PC-9 (cell line): ENCODE results near the gene MAP1LC3B2. TPM values are rescaled to one million over a fixed set of nuclear protein-coding genes. Genes with fewer than 3 reads are reported as not detected.
A peak's percentile ranks its signal among the peaks of the same experiment; 100 is the strongest.

Experiments used
- BruUV-seq: library from RNA; stranded (reverse); fragments of 400-500 nt; replicated peaks from 2 replicates; lab custom pipeline; 2021; lab: Mats Ljungman, UMichigan
- CTCF ChIA-PET: fragments of 300-600 bp; sonication (Branson Sonifier 250); formaldehyde crosslinking; loops from one replicate; lab custom pipeline; 2022; ENCODE audit warnings: antibody characterized with exemption; lab: Charles Lee
- POLR2A ChIA-PET: fragments of 300-600 bp; sonication (Branson Sonifier 250); formaldehyde crosslinking; loops from one replicate; lab custom pipeline; 2022; ENCODE audit warnings: antibody characterized with exemption; ENCODE audit not compliant: unreplicated experiment; lab: Charles Lee
- DNase-seq, 2 experiments: peaks; one replicate each; pipeline versions ENCODE4 v3.0.0 to v3.0.0-alpha.2; 2015 to 2022; ENCODE audit warnings: mixed read lengths in 1 of 2
- H2AFZ ChIP-seq: fragments of 200-600 bp; sonication (generic); 2 replicates; pipeline ENCODE4 v1.8.1; 2017; ENCODE audit warnings: antibody characterized with exemption
- H3F3A ChIP-seq: fragments of 200-600 bp; sonication (generic); 2 replicates; pipeline ENCODE4 v1.8.1; 2017; ENCODE audit warnings: antibody characterized with exemption, mild to moderate bottlenecking, low read depth; ENCODE audit not compliant: insufficient read depth
- H3K27ac ChIP-seq: fragments of 200-600 bp; sonication (generic); 2 replicates; pipeline ENCODE4 v1.6.1; 2016; ENCODE audit warnings: mixed run types
- H3K27me3 ChIP-seq: fragments of 200-600 bp; sonication (generic); 2 replicates; pipeline ENCODE4 v1.6.1; 2016; ENCODE audit warnings: low read depth, mixed run types; ENCODE audit not compliant: insufficient read depth
- H3K36me3 ChIP-seq: fragments of 200-600 bp; sonication (generic); 2 replicates; pipeline ENCODE4 v1.6.1; 2016; ENCODE audit warnings: low read depth, mixed run types
- H3K4me1 ChIP-seq: fragments of 200-600 bp; sonication (generic); replicated peaks from 2 replicates; pipeline ENCODE4 v1.6.1; 2016; ENCODE audit warnings: mixed run types; ENCODE audit not compliant: insufficient read depth
- H3K4me2 ChIP-seq: fragments of 200-600 bp; sonication (generic); 2 replicates; pipeline ENCODE4 v1.6.1; 2017; ENCODE audit warnings: mixed run types
- H3K4me3 ChIP-seq: fragments of 200-600 bp; sonication (generic); 2 replicates; pipeline ENCODE4 v1.6.1; 2016; ENCODE audit warnings: mixed run types
- H3K79me2 ChIP-seq: fragments of 200-600 bp; sonication (generic); 2 replicates; pipeline ENCODE4 v1.6.1; 2017; ENCODE audit warnings: low read depth, mixed run types
- H3K9me2 ChIP-seq: fragments of 200-600 bp; sonication (generic); 2 replicates; pipeline ENCODE4 v1.8.1; 2017; ENCODE audit warnings: mild to moderate bottlenecking; ENCODE audit not compliant: insufficient read depth
- H3K9me3 ChIP-seq: fragments of 200-600 bp; sonication (generic); 2 replicates; pipeline ENCODE4 v1.8.1; 2016; ENCODE audit warnings: low read depth; ENCODE audit not compliant: insufficient read depth
- H4K20me1 ChIP-seq: fragments of 200-600 bp; sonication (generic); 2 replicates; pipeline ENCODE4 v1.8.1; 2017; ENCODE audit not compliant: insufficient read depth
- EZH2 ChIP-seq: fragments of 200-600 bp; sonication (generic); IDR thresholded peaks from 2 replicates; pipeline ENCODE4 v1.8.0; 2017; ENCODE audit warnings: antibody characterized with exemption, low read depth
- intact Hi-C: fragments of 100-400 bp; cut with micrococcal nuclease; formaldehyde crosslinking; loops from one replicate; pipeline ENCODE4 v1.10.0; 2022; ENCODE audit not compliant: unreplicated experiment
- total RNA-seq: library from RNA; stranded (reverse); gene quantifications from 2 replicates; pipeline ENCODE4 v1.2.3, GENCODE V29; 2021
- TF ChIP-seq, protein P1 (sequence below): fragments of 200-600 bp; sonication (generic); conservative IDR thresholded peaks from 2 replicates; pipeline ENCODE4 v1.6.1; 2017; ENCODE audit warnings: mixed run types, antibody characterized with exemption, mild to moderate bottlenecking, moderate library complexity

Gene MAP1LC3B2
- total RNA-seq, 1 experiment from 2014 or later, result 1.4 TPM

DNA sequence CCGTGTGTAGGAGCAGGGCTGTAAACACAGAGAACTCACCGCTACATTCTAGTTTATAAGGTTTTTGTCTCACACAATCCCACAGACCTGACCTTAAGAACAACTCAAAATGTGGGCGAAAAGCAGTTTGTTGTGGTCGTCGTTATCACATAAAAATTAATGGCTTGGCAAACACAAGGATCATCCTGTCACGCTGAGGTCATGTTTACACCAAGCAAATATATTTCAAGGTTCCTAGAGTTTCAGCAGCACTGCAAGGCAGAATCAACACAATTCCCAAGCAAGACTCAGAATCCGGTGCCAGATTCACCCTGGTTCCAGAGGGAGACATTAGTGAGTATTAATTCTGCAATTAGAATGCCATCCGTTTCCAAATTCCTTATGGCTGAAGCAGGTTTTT lies 30.1 kb upstream of the MAP1LC3B2 start:
- POLR2A ChIA-PET, result no interaction called here
- DNase-seq, result peak in 1 of 2 experiments; percentile 90
- Histone ChIP-seq H3K27ac (peak overlapping the region; percentile 50), H3F3A (peaks cover 12% of the 10 kb centered on the region; the same call in 1 of the 2 replicates), H2AFZ (no peak overlapping the region), H3K4me1 (peaks cover 40% of the 10 kb centered on the region), H3K79me2 (no peaks in the 10 kb centered on the region), H4K20me1 (no peaks in the 10 kb centered on the region), H3K36me3 (no peaks in the 10 kb centered on the region), H3K4me2 (peak overlapping the region; percentile 58), H3K9me3 (peaks cover 4% of the 10 kb centered on the region; the same call in 1 of the 2 replicates), H3K9me2 (no peaks in the 10 kb centered on the region), H3K4me3 (no peak overlapping the region), H3K27me3 (no peaks in the 10 kb centered on the region)
- CTCF ChIA-PET, result interaction anchor here (0.6 kb wide), 1 partner anchor 388 kb away, joined by 4 read pairs; no protein-coding TSS in a partner anchor
- intact Hi-C loops, result loop anchor here (1.0 to 5.0 kb wide), 3 partner anchors 30 to 252 kb away; partner anchors contain the start of genes MAP1LC3B2 and MED13L
- BruUV-seq, result no TSS peak
- TF ChIP-seq, protein P1, sequence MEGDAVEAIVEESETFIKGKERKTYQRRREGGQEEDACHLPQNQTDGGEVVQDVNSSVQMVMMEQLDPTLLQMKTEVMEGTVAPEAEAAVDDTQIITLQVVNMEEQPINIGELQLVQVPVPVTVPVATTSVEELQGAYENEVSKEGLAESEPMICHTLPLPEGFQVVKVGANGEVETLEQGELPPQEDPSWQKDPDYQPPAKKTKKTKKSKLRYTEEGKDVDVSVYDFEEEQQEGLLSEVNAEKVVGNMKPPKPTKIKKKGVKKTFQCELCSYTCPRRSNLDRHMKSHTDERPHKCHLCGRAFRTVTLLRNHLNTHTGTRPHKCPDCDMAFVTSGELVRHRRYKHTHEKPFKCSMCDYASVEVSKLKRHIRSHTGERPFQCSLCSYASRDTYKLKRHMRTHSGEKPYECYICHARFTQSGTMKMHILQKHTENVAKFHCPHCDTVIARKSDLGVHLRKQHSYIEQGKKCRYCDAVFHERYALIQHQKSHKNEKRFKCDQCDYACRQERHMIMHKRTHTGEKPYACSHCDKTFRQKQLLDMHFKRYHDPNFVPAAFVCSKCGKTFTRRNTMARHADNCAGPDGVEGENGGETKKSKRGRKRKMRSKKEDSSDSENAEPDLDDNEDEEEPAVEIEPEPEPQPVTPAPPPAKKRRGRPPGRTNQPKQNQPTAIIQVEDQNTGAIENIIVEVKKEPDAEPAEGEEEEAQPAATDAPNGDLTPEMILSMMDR, result no peak

DNA sequence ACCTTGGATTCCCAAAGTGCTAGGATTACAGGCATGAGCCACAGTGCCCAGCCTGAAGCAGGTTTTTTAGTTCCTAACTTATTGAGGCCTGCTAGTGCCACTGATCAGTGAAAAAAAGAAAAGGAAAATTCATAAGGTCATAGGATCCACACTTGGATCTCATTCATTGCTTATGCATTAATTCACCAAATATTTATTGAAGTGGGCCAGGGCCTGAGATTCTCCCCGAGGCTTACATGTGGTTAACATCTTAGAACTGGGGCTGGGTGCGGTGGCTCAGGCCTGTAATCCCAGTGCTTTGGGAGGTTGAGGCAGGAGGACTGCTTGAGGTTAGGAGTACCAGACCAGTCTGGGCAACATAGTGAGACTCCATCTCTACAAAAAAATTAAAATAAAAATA lies 29.5 kb upstream of the MAP1LC3B2 start:
- no TSS peak for BruUV-seq
- POLR2A ChIA-PET, result no interaction called here
- peak overlapping the region; percentile 58 for H3K4me2 ChIP-seq
- H3K27me3 ChIP-seq, result no peaks in the 10 kb centered on the region
- CTCF ChIA-PET, result no interaction called here
- peaks cover 45% of the 10 kb centered on the region for H3K4me1 ChIP-seq
- no peak overlapping the region for H2AFZ ChIP-seq
- no peaks in the 10 kb centered on the region for H3K36me3 ChIP-seq
- no peak for TF ChIP-seq EZH2
- TF ChIP-seq, protein P1, result no peak
- H3F3A ChIP-seq, result peaks cover 12% of the 10 kb centered on the region; the same call in 1 of the 2 replicates
- no peak overlapping the region for H3K4me3 ChIP-seq
- H3K9me3 ChIP-seq, result peaks cover 4% of the 10 kb centered on the region; the same call in 1 of the 2 replicates
- H3K79me2 ChIP-seq, result no peaks in the 10 kb centered on the region
- intact Hi-C loops, result loop anchor here (1.0 to 5.0 kb wide), 3 partner anchors 30 to 253 kb away; partner anchors contain the start of genes MAP1LC3B2 and MED13L
- peak overlapping the region; percentile 50; the same call in 1 of the 2 replicates for H3K27ac ChIP-seq
- no peaks in the 10 kb centered on the region for H3K9me2 ChIP-seq
- no peak for DNase-seq
- H4K20me1 ChIP-seq, result no peaks in the 10 kb centered on the region

GRCh38 chr12:116532428-116532827 lies 26.8 kb upstream of the MAP1LC3B2 start:
- CTCF ChIA-PET, result interaction anchor here (0.6 kb wide), 1 partner anchor 517 kb away, joined by 7 read pairs; no protein-coding TSS in a partner anchor
- no peaks in the 10 kb centered on the region for H4K20me1 ChIP-seq
- H3K36me3 ChIP-seq, result no peaks in the 10 kb centered on the region
- peaks cover 12% of the 10 kb centered on the region; the same call in 1 of the 2 replicates for H3F3A ChIP-seq
- no peak for DNase-seq
- H3K4me1 ChIP-seq, result peaks cover 30% of the 10 kb centered on the region
- H3K79me2 ChIP-seq, result no peaks in the 10 kb centered on the region
- intact Hi-C loops, result loop anchor here (2.0 kb wide), 1 partner anchor 106 kb away; no protein-coding TSS in a partner anchor
- H3K4me2 ChIP-seq, result peak overlapping the region; percentile 82
- H3K27ac ChIP-seq, result no peak overlapping the region
- no peaks in the 10 kb centered on the region for H3K9me2 ChIP-seq
- TF ChIP-seq, protein P1, result no peak
- TF ChIP-seq EZH2, result no peak
- no peak overlapping the region for H2AFZ ChIP-seq
- no peaks in the 10 kb centered on the region for H3K27me3 ChIP-seq
- H3K4me3 ChIP-seq, result no peak overlapping the region
- H3K9me3 ChIP-seq, result peaks cover 3% of the 10 kb centered on the region; the same call in 1 of the 2 replicates
- POLR2A ChIA-PET, result interaction anchor here (0.7 kb wide), 1 partner anchor 141 kb away, joined by 62 read pairs; no protein-coding TSS in a partner anchor
- no TSS peak for BruUV-seq
